Neutrophil (primary cell): ENCODE measurements around the gene RASSF5.
A peak's percentile ranks its signal among the peaks of the same experiment; 100 is the strongest.
"Not testable (repeated sequence)": the region's sequence is repeated elsewhere in the genome, so short reads cannot be mapped to it uniquely, and the experiment has no call there.

ENCODE experiments used
- H3K27ac ChIP-seq: fragments of 200-600 bp; sonication (generic); 2 replicates; pipeline ENCODE4 v1.5.1; 2016; ENCODE audit warnings: mild to moderate bottlenecking, moderate library complexity
- H3K27me3 ChIP-seq: fragments of 200-600 bp; sonication (generic); 2 replicates; pipeline ENCODE4 v1.6.0; 2016; ENCODE audit warnings: mild to moderate bottlenecking
- H3K36me3 ChIP-seq: fragments of 200-600 bp; sonication (generic); 2 replicates; pipeline ENCODE4 v1.5.1; 2017
- H3K4me1 ChIP-seq, 2 experiments: fragments of 200-600 bp in 1 of 2; sonication (generic) in 1 of 2; 1 replicate in 1 of 2; 2 replicates in 1 of 2; pipeline versions ENCODE4 v1.5.1 to v1.6.1; 2013 to 2016; ENCODE audit warnings: low read depth in 1 of 2, low read length in 1 of 2, mild to moderate bottlenecking in 1 of 2, moderate library complexity in 1 of 2; ENCODE audit not compliant: control insufficient read depth in 1 of 2, insufficient read depth in 1 of 2
- H3K4me3 ChIP-seq, 2 experiments: fragments of 200-600 bp in 1 of 2; sonication (generic) in 1 of 2; 1 replicate in 1 of 2; 2 replicates in 1 of 2; pipeline ENCODE4 v1.5.1; 2013 to 2016; ENCODE audit warnings: low read depth in 1 of 2, low read length in 1 of 2, mild to moderate bottlenecking in 1 of 2, moderate library complexity in 1 of 2
- H3K9me3 ChIP-seq: fragments of 200-600 bp; sonication (generic); 2 replicates; pipeline ENCODE4 v1.5.1; 2016
- CTCF ChIP-seq: fragments of 200-600 bp; sonication (generic); IDR thresholded peaks from 2 replicates; pipeline ENCODE4 v1.5.1; 2016; ENCODE audit warnings: antibody characterized with exemption

The RASSF5 gene

GRCh38 chr1:206579747-206580437, 72.6 kb downstream of the RASSF5 start:
- H3K27me3 ChIP-seq, result no peaks in the 10 kb centered on the region
- H3K9me3 ChIP-seq, result no peaks in the 10 kb centered on the region
- peak overlapping the region; percentile 40 to 66 for H3K4me3 ChIP-seq
- peak overlapping the region; percentile 100 for H3K27ac ChIP-seq
- H3K36me3 ChIP-seq, result peaks cover 49% of the 10 kb centered on the region
- TF ChIP-seq CTCF, result peak; percentile 39
- H3K4me1 ChIP-seq, result peaks cover 88 to 93% of the 10 kb centered on the region in 2 experiments

GRCh38 chr1:206580438-206581113, 73.2 kb downstream of the RASSF5 start:
- peaks cover 81 to 86% of the 10 kb centered on the region in 2 experiments for H3K4me1 ChIP-seq
- H3K4me3 ChIP-seq, result peak overlapping the region; percentile 40 to 66
- no peaks in the 10 kb centered on the region for H3K9me3 ChIP-seq
- peak overlapping the region; percentile 100 for H3K27ac ChIP-seq
- no peaks in the 10 kb centered on the region for H3K27me3 ChIP-seq
- TF ChIP-seq CTCF, result no peak
- peaks cover 56% of the 10 kb centered on the region for H3K36me3 ChIP-seq

GRCh38 chr1:206581114-206581497, 73.8 kb downstream of the RASSF5 start:
- peaks cover 61% of the 10 kb centered on the region for H3K36me3 ChIP-seq
- H3K9me3 ChIP-seq, H3K27me3 ChIP-seq: not testable (repeated sequence)
- peak overlapping the region; percentile 100 for H3K27ac ChIP-seq
- peaks cover 76 to 81% of the 10 kb centered on the region in 2 experiments for H3K4me1 ChIP-seq
- H3K4me3 ChIP-seq, result peak overlapping the region; percentile 40 to 66

GRCh38 chr1:206581571-206581981, 74.2 kb downstream of the RASSF5 start:
- H3K27ac ChIP-seq, result peak overlapping the region; percentile 100
- H3K9me3 ChIP-seq, result no peaks in the 10 kb centered on the region
- peaks cover 66% of the 10 kb centered on the region for H3K36me3 ChIP-seq
- H3K4me1 ChIP-seq, result peaks cover 71 to 76% of the 10 kb centered on the region in 2 experiments
- H3K4me3 ChIP-seq, result peak overlapping the region; percentile 24 to 66
- no peak for TF ChIP-seq CTCF
- no peaks in the 10 kb centered on the region for H3K27me3 ChIP-seq

GRCh38 chr1:206582537-206582936, 75.2 kb downstream of the RASSF5 start:
- Histone ChIP-seq H3K4me3 (peak overlapping the region in 1 of 2 experiments; percentile 66), H3K27me3 (no peaks in the 10 kb centered on the region), H3K27ac (peak overlapping the region; percentile 100), H3K9me3 (no peaks in the 10 kb centered on the region), H3K36me3 (peaks cover 76% of the 10 kb centered on the region), H3K4me1 (peaks cover 62 to 66% of the 10 kb centered on the region in 2 experiments)
- TF ChIP-seq CTCF, result no peak
